Hindlimb muscle (tissue), 1 donor: ENCODE data around the gene WDR49. TPM values are rescaled to one million over a fixed set of nuclear protein-coding genes. Genes with fewer than 3 reads are reported as not detected.

Source experiments
- DNase-seq: peaks from one replicate; pipeline ENCODE4 v3.0.0-alpha.2; 2013
- polyA plus RNA-seq: library from polyadenylated mRNA; unstranded; fragments of 120-200 nt; gene quantifications from one replicate; pipeline ENCODE4 v1.2.1, GENCODE V29; 2013; ENCODE audit not compliant: insufficient read length

The WDR49 gene
- polyA plus RNA-seq, 1 donor: not detected

GRCh38 chr3:167611718-167612117, 42.0 kb downstream of the WDR49 start:
- no peak for DNase-seq

GRCh38 chr3:167609156-167609555, 44.6 kb downstream of the WDR49 start:
- no peak for DNase-seq

DNA sequence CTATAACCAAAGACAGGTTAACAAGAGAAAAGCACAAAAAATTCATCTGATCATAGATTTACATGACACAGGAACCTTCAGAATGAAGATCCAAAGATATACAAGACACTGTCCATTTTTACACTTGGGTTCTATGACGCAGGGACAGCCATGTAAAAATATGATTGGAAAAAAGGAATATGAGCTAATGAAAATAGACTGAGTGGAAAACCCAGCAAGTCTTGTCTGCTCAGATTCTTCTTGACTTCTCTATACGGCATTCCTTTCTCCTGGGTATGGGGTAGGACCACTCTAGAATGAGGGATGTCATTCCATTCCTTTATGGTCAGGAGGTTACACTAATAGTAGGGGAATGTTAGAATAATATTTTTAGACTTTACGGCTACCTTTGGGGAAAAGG, 46.9 kb downstream of the WDR49 start:
- DNase-seq: no peak

- DNase-seq: no peak
Measured at GRCh38 chr3:167605871-167606270, 47.9 kb downstream of the WDR49 start.

DNA sequence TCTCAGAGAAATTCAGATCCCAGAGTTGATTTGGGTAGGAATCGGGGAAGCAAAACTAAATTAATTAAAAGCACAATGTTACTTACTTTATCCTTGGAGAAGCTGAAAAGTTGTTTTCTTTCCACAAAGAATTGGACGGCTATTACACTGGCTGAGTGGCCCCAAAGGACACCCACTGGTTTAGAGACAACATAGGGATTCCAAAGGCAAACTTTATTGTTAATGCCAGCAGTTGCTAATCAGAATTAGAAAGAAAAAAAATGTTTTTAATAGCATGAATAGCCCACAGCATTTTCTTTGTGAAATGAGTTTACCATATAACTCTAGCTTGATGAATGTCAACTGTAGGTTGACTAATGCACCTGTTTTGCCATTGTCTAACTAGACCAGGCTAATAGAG, 51.7 kb downstream of the WDR49 start:
- DNase-seq: no peak

GRCh38 chr3:167587651-167588050, 66.1 kb downstream of the WDR49 start:
- DNase-seq: no peak

GRCh38 chr3:167575000-167575600, 78.6 kb downstream of the WDR49 start:
- no peak for DNase-seq

DNA sequence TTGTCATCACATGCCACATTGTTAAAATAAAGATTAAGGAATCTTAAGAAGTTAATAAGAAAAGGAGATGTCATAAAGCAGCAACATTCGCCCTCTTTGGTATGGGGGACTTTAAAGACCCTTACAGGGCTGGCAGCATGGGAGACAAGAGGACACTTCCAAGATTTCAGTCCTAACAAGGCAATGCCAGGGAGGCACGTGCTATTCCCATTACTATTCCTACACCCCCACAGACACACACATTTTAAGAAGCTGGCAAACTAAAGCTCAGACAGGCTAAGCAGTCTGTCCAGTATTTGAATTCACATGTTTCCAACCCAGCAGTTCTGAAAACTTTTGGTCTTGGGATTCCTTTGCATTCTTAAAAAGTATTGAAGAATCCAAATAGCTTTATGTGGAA, 80.8 kb downstream of the WDR49 start:
- no peak for DNase-seq

DNA sequence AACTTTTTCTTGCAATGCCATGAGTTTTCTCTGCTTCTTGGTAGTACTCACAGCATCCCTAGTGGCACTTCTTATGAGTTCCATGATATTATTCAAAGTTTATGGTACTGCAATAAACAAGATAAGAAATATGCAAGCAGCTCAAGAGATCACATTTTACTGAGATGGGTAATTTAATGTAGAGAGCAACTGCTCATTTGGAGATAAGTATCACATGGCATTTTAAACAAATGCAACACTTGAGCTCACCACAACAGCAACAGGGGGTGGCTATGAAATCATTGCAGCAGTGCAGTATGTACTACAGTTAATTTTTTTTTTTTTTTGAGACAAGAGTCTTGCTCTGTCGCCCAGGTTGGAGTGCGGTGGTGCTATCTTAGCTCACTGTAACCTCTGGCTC, 85.1 kb downstream of the WDR49 start:
- no peak for DNase-seq

DNA sequence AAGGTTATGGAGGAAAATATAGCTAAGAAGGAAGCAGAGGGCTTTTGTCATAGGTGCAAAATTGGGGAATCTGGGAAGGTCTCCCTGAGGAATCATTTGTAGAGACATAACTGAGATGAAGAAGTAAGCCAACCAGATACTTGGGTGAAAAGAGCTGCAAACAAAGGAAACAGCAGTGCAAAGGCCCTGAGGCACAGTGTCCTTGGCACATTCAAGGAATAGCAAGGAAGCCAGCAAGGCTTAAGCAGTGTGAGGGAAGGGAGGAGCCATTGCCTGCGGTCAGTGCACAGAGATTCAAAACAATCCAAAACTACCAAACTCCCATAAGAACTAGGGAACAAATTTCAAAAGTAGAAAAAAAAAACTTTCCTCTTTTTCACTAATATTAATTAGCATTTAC, 88.3 kb downstream of the WDR49 start:
- DNase-seq: no peak

DNA sequence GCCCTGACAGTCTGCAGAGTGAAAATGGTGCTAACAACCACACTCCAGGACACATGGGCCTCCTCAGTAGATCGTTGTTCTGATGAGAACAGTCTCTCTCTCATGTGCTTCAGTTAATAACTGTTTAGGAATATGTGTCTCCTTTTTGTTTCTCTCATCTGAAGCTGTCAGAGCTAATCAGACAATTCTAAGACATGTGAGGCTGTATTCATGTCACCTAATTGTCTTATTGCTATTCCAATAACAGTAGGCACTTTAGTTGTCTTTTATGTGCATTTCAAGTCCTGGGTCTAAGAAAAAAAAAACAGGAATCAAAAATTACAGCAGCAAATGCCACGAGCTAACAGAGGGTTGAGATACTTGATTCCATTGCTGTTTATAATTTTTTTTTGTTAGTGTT, 89.1 kb downstream of the WDR49 start:
- DNase-seq: no peak

GRCh38 chr3:167559924-167560323, 93.8 kb downstream of the WDR49 start:
- no peak for DNase-seq

DNA sequence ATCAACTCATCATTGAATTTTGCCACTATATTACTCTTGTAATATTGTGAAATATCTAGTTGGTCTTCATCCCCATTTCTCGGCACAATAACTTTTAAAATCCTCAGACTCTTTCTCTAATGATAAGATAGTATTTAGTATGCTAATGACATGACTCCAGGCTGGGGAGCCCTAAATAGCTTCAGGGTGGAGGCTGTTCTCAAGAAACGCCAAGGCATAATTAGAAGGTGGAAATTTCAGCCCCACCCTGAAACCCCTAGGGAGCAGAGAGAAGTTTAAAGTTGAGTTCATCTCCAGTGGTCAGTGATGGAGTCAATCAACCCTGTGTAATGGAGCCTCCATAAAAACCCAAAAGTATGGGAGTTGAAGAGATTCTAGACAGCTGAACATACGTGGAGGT, 98.8 kb downstream of the WDR49 start:
- DNase-seq: no peak

GRCh38 chr3:167538081-167538480, 115.7 kb downstream of the WDR49 start:
- DNase-seq: no peak

DNA sequence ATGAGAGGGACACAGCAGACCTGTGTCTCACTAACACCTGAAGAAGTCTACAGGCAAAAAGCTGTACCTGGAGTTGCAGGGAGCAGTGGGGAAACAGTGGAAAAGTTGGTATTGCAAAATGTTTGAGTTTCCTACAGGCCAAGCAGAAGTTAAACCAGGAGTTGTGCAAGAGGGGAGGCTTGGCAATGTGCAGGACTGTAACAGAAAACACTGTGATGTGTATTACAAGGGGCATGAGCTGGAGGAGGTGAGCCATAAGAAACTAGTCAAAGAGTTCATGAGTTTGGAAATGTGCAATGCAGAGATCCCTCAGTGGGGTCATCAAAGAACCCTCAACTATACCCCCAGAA, 132.8 kb downstream of the WDR49 start:
- DNase-seq: no peak

- no peak for DNase-seq
Measured at GRCh38 chr3:167520266-167521005, 133.3 kb downstream of the WDR49 start.

GRCh38 chr3:167507954-167508353, 145.8 kb downstream of the WDR49 start:
- no peak for DNase-seq

DNA sequence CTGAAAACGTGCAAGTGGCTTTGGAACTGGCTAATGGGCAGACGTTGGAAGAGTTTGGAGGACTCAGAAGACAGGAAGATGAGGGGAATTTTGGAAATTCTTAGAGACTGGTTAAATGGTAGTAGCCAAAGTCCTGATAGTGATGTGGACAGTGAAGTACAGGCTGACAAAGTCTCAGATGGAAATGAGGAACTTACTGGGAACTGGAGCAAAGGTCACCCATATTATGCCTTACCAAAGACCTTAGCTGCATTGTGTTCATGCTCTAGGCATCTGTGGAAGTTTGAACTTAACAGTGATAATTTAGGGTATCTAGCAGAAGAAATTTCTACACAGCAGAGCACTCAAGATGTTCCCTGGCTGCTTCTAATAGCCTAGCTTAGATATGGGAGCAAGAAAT, 151.3 kb downstream of the WDR49 start:
- DNase-seq: no peak

GRCh38 chr3:167501941-167502340, 151.8 kb downstream of the WDR49 start:
- no peak for DNase-seq

GRCh38 chr3:167497903-167498302, 155.8 kb downstream of the WDR49 start:
- DNase-seq: no peak

DNA sequence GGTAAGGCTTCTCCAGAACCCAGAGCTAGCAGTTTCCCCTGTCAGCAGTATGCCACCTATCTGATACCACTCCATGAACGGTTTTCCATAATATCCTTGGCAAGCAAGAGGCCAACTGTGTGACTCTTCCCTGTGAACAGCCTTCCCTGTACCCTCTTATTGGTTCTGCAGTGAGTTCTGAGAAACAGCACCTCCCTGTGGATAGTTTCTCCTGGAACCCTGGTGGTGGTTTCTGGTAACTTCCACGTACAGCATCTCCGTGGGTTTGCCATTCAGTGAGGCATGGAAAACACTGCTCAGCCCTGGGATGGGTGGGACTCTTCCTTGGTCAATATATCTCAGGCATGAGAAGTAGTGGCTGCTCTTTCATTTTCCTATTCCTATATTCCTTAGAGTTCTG, 160.5 kb downstream of the WDR49 start:
- DNase-seq: no peak

GRCh38 chr3:167491621-167492020, 162.1 kb downstream of the WDR49 start:
- no peak for DNase-seq

- no peak for DNase-seq
Measured at GRCh38 chr3:167489571-167489970, 164.2 kb downstream of the WDR49 start.

- no peak for DNase-seq
Measured at GRCh38 chr3:167487556-167487955, 166.2 kb downstream of the WDR49 start.

DNA sequence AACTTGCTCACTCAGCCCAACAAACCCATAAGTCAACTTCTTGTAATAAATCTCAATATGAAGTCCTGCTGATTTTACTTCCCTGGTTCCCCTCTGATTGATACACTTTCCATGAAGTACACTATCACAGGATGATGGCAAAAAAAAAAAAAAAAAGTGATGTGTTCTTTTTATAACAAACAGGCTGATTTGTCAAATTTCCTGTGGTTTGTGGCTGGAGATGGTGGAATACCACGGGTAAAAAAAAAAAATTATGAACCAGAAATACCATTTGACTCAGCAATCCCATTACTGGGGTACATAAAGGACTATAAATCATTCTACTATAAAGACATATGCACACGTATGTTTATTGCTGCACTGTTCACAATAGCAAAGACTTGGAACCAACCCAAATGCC, 169.2 kb downstream of the WDR49 start:
- DNase-seq: no peak
